Esophagus muscularis mucosa (tissue), 4 donors: ENCODE results near the gene TNNT3.

ENCODE experiments used
- EP300 ChIP-seq: sonication (generic); formaldehyde crosslinking; IDR thresholded peaks from one replicate; pipeline ENCODE4 v1.6.1; 2017; ENCODE audit warnings: antibody characterized with exemption
- POLR2A ChIP-seq: fragments of 450-650 bp; IDR thresholded peaks from one replicate; pipeline ENCODE4 v1.6.1; 2017; ENCODE audit warnings: antibody characterized with exemption, moderate library complexity, mild to moderate bottlenecking, low read depth
- TF ChIP-seq, protein P1 (sequence below), 3 experiments: fragments of 200-600 bp in 2 of 3; fragments of 450-650 bp in 1 of 3; sonication (generic) in 2 of 3; IDR thresholded peaks; one replicate each; pipeline ENCODE4 v1.5.1; 2017 to 2019; ENCODE audit warnings: antibody characterized with exemption in 3 of 3, mild to moderate bottlenecking in 2 of 3, moderate library complexity in 1 of 3

DNA sequence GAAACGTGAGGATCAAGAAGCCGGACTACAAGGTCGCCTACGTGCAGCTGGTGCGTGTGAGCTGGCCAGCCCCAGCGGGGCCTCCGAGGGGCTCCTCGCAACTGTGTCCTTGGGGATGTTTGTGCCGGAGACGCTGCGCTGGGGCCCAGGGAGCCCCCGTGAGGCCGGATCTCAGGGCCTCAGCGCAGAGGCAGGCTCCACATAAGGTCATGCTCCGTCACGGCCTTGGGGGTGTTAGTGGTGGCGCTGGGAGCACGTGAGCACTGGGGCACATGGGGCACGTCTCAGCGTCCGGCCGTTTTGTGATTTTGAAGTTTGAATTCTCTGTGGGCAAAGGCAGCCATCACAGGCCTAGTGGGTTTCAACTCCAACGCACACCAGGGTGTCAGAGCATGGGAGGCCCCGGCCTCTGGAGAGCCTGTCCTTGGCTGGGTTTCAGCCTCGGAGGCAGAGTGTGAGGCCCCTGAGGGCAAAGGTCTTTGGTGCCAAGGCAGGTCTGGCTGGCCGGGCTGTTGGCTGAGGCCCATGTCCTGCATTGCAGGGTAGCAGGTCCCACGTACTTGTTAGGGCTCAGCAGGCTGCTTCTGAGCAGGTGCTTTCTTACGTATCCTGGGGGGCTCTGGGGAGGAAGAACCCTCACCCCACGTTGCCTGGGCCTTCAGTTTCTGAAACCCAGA is 33.4 kb downstream of the TNNT3 start:
- TF ChIP-seq, protein P1, sequence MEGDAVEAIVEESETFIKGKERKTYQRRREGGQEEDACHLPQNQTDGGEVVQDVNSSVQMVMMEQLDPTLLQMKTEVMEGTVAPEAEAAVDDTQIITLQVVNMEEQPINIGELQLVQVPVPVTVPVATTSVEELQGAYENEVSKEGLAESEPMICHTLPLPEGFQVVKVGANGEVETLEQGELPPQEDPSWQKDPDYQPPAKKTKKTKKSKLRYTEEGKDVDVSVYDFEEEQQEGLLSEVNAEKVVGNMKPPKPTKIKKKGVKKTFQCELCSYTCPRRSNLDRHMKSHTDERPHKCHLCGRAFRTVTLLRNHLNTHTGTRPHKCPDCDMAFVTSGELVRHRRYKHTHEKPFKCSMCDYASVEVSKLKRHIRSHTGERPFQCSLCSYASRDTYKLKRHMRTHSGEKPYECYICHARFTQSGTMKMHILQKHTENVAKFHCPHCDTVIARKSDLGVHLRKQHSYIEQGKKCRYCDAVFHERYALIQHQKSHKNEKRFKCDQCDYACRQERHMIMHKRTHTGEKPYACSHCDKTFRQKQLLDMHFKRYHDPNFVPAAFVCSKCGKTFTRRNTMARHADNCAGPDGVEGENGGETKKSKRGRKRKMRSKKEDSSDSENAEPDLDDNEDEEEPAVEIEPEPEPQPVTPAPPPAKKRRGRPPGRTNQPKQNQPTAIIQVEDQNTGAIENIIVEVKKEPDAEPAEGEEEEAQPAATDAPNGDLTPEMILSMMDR (IDR thresholded peaks at IDR 0.05): no peak
- TF ChIP-seq EP300: no peak
- no peak for TF ChIP-seq POLR2A
